B cell (primary cell): ENCODE measurements around the gene EDC3.

ENCODE experiments used
- EZH2 ChIP-seq: IDR thresholded peaks from 2 replicates; pipeline ENCODE4 v1.6.1; 2012; ENCODE audit warnings: borderline replicate concordance, low read depth, mild to moderate bottlenecking, moderate library complexity, low read length; ENCODE audit not compliant: insufficient read depth, poor library complexity, severe bottlenecking
- TF ChIP-seq, protein P1 (sequence below): fragments of 200-600 bp; IDR thresholded peaks from one replicate; pipeline ENCODE4 v1.8.0; 2022; ENCODE audit warnings: antibody characterized with exemption, mild to moderate bottlenecking

DNA sequence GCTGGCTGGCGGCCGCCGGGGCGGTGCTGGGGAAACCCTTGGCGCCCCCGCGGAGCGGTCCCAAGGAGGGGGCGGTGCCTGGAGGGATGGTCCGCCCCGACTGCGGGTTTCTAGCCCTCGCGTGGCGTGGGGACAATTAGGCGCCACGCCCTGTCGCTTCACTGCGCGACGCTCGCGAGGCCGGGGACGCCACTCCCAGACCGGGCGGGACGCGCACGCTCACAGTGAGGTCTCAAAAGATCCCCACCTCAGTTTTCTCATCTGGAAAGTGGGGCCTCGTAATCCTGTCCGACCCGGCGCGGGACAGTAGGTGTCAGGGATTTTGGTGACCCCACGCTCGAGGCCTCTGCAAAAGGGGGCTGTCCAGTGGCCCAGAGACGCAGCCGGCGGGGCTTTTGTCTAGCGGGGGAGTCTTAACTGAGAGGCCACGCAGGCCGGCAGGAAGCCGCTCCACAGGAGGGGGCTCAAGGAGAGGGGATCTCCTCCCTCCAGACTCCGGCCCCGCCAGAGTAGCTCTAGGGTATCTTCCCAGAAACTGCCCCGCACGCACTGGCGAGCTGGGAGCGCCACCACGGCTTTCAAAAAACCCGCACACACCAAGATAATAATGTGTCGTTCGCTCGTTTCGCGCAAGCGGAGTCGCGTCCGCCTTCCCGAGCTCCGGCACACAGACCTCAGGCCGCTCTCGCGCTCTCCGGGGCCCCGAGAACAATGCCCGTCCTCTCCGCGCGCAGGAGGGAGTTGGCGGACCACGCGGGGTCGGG is 80.9 kb downstream of the EDC3 start:
- no peak for TF ChIP-seq EZH2
- TF ChIP-seq, protein P1, sequence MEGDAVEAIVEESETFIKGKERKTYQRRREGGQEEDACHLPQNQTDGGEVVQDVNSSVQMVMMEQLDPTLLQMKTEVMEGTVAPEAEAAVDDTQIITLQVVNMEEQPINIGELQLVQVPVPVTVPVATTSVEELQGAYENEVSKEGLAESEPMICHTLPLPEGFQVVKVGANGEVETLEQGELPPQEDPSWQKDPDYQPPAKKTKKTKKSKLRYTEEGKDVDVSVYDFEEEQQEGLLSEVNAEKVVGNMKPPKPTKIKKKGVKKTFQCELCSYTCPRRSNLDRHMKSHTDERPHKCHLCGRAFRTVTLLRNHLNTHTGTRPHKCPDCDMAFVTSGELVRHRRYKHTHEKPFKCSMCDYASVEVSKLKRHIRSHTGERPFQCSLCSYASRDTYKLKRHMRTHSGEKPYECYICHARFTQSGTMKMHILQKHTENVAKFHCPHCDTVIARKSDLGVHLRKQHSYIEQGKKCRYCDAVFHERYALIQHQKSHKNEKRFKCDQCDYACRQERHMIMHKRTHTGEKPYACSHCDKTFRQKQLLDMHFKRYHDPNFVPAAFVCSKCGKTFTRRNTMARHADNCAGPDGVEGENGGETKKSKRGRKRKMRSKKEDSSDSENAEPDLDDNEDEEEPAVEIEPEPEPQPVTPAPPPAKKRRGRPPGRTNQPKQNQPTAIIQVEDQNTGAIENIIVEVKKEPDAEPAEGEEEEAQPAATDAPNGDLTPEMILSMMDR, result no peak
